GM19372 (cell line): ENCODE results near the gene PRSS38.

Experiments
- ATAC-seq: cut with Tn5 transposase; IDR thresholded peaks from one replicate; pipeline ENCODE4 v1.9.1; 2021; ENCODE audit warnings: mild to moderate bottlenecking, low read depth, moderate library complexity; ENCODE audit not compliant: unreplicated experiment

PRSS38 gene

GRCh38 chr1:227883641-227884301, 68.3 kb downstream of the PRSS38 start:
- no peak for ATAC-seq

- no peak for ATAC-seq
Observed at GRCh38 chr1:227884370-227885134, 69.1 kb downstream of the PRSS38 start.

- ATAC-seq = no peak
Observed at GRCh38 chr1:227885135-227885647, 69.7 kb downstream of the PRSS38 start.

- ATAC-seq = no peak
Observed at GRCh38 chr1:227885648-227886502, 70.4 kb downstream of the PRSS38 start.

- ATAC-seq = no peak
Observed at GRCh38 chr1:227886503-227886961, 71.1 kb downstream of the PRSS38 start.

- no peak for ATAC-seq
Observed at GRCh38 chr1:227886993-227887696, 71.7 kb downstream of the PRSS38 start.

- no peak for ATAC-seq
Observed at GRCh38 chr1:227887697-227888403, 72.4 kb downstream of the PRSS38 start.

- ATAC-seq = no peak
Observed at GRCh38 chr1:227888404-227889046, 73.0 kb downstream of the PRSS38 start.

- no peak for ATAC-seq
Observed at GRCh38 chr1:227889047-227889862, 73.8 kb downstream of the PRSS38 start.

GRCh38 chr1:227889863-227890405, 74.5 kb downstream of the PRSS38 start:
- no peak for ATAC-seq

GRCh38 chr1:227890451-227891222, 75.2 kb downstream of the PRSS38 start:
- ATAC-seq = no peak

- ATAC-seq = no peak
Observed at GRCh38 chr1:227891223-227891954, 75.9 kb downstream of the PRSS38 start.

- no peak for ATAC-seq
Observed at GRCh38 chr1:227891955-227892488, 76.5 kb downstream of the PRSS38 start.

GRCh38 chr1:227892489-227893299, 77.2 kb downstream of the PRSS38 start:
- ATAC-seq = no peak

- no peak for ATAC-seq
Observed at GRCh38 chr1:227893300-227893948, 77.9 kb downstream of the PRSS38 start.
